Mesendoderm (in vitro differentiated cells): ENCODE results near the gene KAZN.

Experiments used
- DNase-seq: peaks from one replicate; pipeline ENCODE4 v3.0.0; 2013
- H2AK5ac ChIP-seq: 2 replicates; pipeline ENCODE4 v1.6.1; 2013; ENCODE audit warnings: low read length, inconsistent platforms
- H2BK120ac ChIP-seq: 2 replicates; pipeline ENCODE4 v1.6.1; 2013; ENCODE audit warnings: low read depth, mild to moderate bottlenecking, low read length, moderate library complexity, mixed read lengths
- H2BK15ac ChIP-seq: replicated peaks from 2 replicates; pipeline ENCODE4 v1.6.1; 2013; ENCODE audit warnings: low read depth, mild to moderate bottlenecking, moderate library complexity
- H2BK5ac ChIP-seq: 2 replicates; pipeline ENCODE4 v1.6.1; 2013; ENCODE audit warnings: low read length, inconsistent platforms
- H3K18ac ChIP-seq: 2 replicates; pipeline ENCODE4 v1.6.1; 2013; ENCODE audit warnings: mild to moderate bottlenecking, low read length, mixed read lengths
- H3K23ac ChIP-seq: one replicate; pipeline ENCODE4 v1.6.1; 2013; ENCODE audit warnings: low read length
- H3K27ac ChIP-seq: 2 replicates; pipeline ENCODE4 v1.5.1; 2013; ENCODE audit warnings: low read depth, mild to moderate bottlenecking, inconsistent platforms, low read length, moderate library complexity
- H3K27me3 ChIP-seq: 2 replicates; pipeline ENCODE4 v1.6.1; 2013; ENCODE audit warnings: low read length, control low read depth, mild to moderate bottlenecking, inconsistent platforms; ENCODE audit not compliant: insufficient read depth, poor library complexity
- H3K36me3 ChIP-seq: 2 replicates; pipeline ENCODE4 v1.6.1; 2013; ENCODE audit warnings: low read length, inconsistent platforms; ENCODE audit not compliant: control insufficient read depth, insufficient read depth
- H3K4ac ChIP-seq: one replicate; pipeline ENCODE4 v1.6.1; 2013; ENCODE audit warnings: low read depth, mild to moderate bottlenecking, low read length, moderate library complexity
- H3K4me1 ChIP-seq: 2 replicates; pipeline ENCODE4 v1.6.1; 2013; ENCODE audit warnings: low read depth, low read length, inconsistent platforms; ENCODE audit not compliant: control insufficient read depth
- H3K4me2 ChIP-seq: 2 replicates; pipeline ENCODE4 v1.6.1; 2013; ENCODE audit warnings: low read length
- H3K4me3 ChIP-seq: 2 replicates; pipeline ENCODE4 v1.5.1; 2013; ENCODE audit warnings: mild to moderate bottlenecking, low read length
- H3K56ac ChIP-seq: one replicate; pipeline ENCODE4 v1.6.1; 2013; ENCODE audit warnings: low read length
- H3K79me1 ChIP-seq: 2 replicates; pipeline ENCODE4 v1.6.1; 2013; ENCODE audit warnings: low read length, inconsistent platforms
- H3K79me2 ChIP-seq: 2 replicates; pipeline ENCODE4 v1.6.1; 2013; ENCODE audit warnings: mild to moderate bottlenecking, low read length; ENCODE audit not compliant: control insufficient read depth, insufficient read depth
- H3K9ac ChIP-seq: 2 replicates; pipeline ENCODE4 v1.6.1; 2013; ENCODE audit warnings: low read length, inconsistent platforms
- H4K5ac ChIP-seq: one replicate; pipeline ENCODE4 v1.6.1; 2013; ENCODE audit warnings: low read length
- H4K8ac ChIP-seq: one replicate; pipeline ENCODE4 v1.6.1; 2013; ENCODE audit warnings: low read depth, mild to moderate bottlenecking, control low read depth, low read length, moderate library complexity
- WGBS: extraction: QIAGEN DNeasy Blood & Tissue Kit; methylation state at CpG from one replicate; pipeline ENCODE4 v1.1.7; 2013; ENCODE audit warnings: low lambda C conversion rate, missing lambda C conversion rate; ENCODE audit not compliant: insufficient coverage; ENCODE audit errors: extremely low coverage; 5-methylcytosine and 5-hydroxymethylcytosine counted together

The KAZN gene

DNA sequence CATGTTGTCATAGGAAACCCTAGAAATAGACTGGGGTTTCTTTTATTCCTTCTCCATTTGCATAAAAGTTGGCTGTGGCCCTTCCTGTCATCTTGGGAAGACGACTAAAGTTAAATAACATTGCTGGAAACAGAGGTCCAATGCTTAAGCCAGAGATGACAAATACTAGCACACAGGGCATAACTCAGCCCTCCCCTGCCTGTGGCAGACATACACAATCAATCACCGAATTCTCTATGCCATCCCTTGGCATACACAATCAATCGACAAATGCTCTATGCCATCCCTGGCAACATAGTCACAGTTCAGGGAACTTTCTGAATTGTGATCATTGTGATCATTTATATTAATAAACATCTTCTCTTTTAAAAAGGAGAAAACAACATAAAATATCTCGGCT lies 229.4 kb downstream of the KAZN start:
- no peak overlapping the region for H3K27ac ChIP-seq
- H3K27me3 ChIP-seq: no peaks in the 10 kb centered on the region
- no peak overlapping the region for H2BK120ac ChIP-seq
- no peak overlapping the region for H3K4me2 ChIP-seq
- no peak for DNase-seq
- H4K8ac ChIP-seq: no peak overlapping the region
- no peak overlapping the region for H3K23ac ChIP-seq
- H3K56ac ChIP-seq: no peak overlapping the region
- no peak overlapping the region for H2AK5ac ChIP-seq
- peaks cover 2% of the 10 kb centered on the region for H3K79me1 ChIP-seq
- no peak overlapping the region for H3K18ac ChIP-seq
- no peak overlapping the region for H2BK5ac ChIP-seq
- no peak overlapping the region for H3K4ac ChIP-seq
- no peak overlapping the region for H2BK15ac ChIP-seq
- H3K4me3 ChIP-seq: no peak overlapping the region
- H3K4me1 ChIP-seq: no peaks in the 10 kb centered on the region
- H3K9ac ChIP-seq: no peak overlapping the region
- no peaks in the 10 kb centered on the region for H3K36me3 ChIP-seq
- no peaks in the 10 kb centered on the region for H3K79me2 ChIP-seq
- WGBS: no CpG with 5 or more reads among the region's 4 CpGs
- H4K5ac ChIP-seq: no peak overlapping the region

GRCh38 chr1:14828665-14829064 lies 230.2 kb downstream of the KAZN start:
- no peak overlapping the region for H3K4ac ChIP-seq
- WGBS: no CpG with 5 or more reads among the region's 4 CpGs
- H2AK5ac ChIP-seq: no peak overlapping the region
- no peak overlapping the region for H2BK15ac ChIP-seq
- no peaks in the 10 kb centered on the region for H3K4me1 ChIP-seq
- H2BK120ac ChIP-seq: no peak overlapping the region
- H3K4me2 ChIP-seq: no peak overlapping the region
- no peak overlapping the region for H3K56ac ChIP-seq
- DNase-seq: no peak
- H3K79me2 ChIP-seq: no peaks in the 10 kb centered on the region
- H3K27ac ChIP-seq: no peak overlapping the region
- no peaks in the 10 kb centered on the region for H3K36me3 ChIP-seq
- H3K23ac ChIP-seq: peak overlapping the region; percentile 52
- no peak overlapping the region for H3K18ac ChIP-seq
- H3K9ac ChIP-seq: no peak overlapping the region
- no peak overlapping the region for H2BK5ac ChIP-seq
- no peak overlapping the region for H4K5ac ChIP-seq
- no peaks in the 10 kb centered on the region for H3K27me3 ChIP-seq
- no peak overlapping the region for H4K8ac ChIP-seq
- no peak overlapping the region for H3K4me3 ChIP-seq
- peaks cover 2% of the 10 kb centered on the region for H3K79me1 ChIP-seq

- H2AK5ac ChIP-seq: no peak overlapping the region
- no peak for DNase-seq
- H4K5ac ChIP-seq: no peak overlapping the region
- H3K18ac ChIP-seq: no peak overlapping the region
- no peaks in the 10 kb centered on the region for H3K27me3 ChIP-seq
- no peaks in the 10 kb centered on the region for H3K4me1 ChIP-seq
- H3K4me3 ChIP-seq: no peak overlapping the region
- H3K4me2 ChIP-seq: no peak overlapping the region
- H2BK120ac ChIP-seq: no peak overlapping the region
- no peak overlapping the region for H4K8ac ChIP-seq
- no peak overlapping the region for H3K56ac ChIP-seq
- no peak overlapping the region for H2BK15ac ChIP-seq
- H3K9ac ChIP-seq: no peak overlapping the region
- WGBS: no CpG with 5 or more reads among the region's 5 CpGs
- no peak overlapping the region for H2BK5ac ChIP-seq
- H3K4ac ChIP-seq: no peak overlapping the region
- no peak overlapping the region for H3K27ac ChIP-seq
- H3K79me1 ChIP-seq: no peaks in the 10 kb centered on the region
- H3K36me3 ChIP-seq: no peaks in the 10 kb centered on the region
- H3K23ac ChIP-seq: no peak overlapping the region
- H3K79me2 ChIP-seq: no peaks in the 10 kb centered on the region
These were observed 237.2 kb downstream of the KAZN start for GRCh38 chr1:14835725-14836124.

DNA sequence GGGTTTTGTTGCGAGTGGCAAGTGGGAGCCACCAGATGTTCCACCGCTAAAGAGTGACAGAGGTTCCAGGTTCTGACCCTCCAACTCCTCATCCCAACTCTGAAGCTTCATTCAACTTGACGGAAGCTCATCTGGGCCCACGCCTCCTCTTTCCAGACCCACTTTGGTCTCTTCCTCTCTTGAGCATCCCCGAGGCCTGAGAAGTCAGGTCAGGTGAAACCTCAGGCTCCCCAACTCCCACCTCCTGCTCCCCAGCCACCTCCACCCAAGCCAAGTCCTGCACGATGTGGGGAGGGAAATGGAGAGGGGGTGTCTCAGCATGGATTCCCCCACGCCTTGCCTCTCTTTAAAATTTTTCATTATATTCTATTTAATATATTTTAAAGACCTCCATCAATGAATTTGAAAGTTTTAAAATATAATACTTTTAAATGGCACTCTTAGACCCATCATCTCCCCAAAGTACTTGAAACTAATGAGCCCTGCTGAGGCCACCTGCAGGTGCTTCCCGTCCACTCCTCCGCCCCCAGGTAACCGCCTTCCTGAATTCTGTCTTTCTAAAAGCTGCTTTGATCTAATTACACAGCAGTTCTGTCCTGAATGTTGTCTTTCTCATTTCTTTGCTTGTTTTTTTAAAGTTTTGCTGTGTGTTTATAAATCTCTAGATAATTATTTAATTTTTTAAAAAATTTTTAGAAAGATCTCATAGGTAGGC lies 238.1 kb downstream of the KAZN start:
- Histone ChIP-seq H3K27ac (no peak overlapping the region), H2BK15ac (no peak overlapping the region), H3K23ac (no peak overlapping the region), H3K18ac (no peak overlapping the region), H3K4me1 (no peaks in the 10 kb centered on the region), H3K27me3 (no peaks in the 10 kb centered on the region), H3K4ac (no peak overlapping the region), H3K79me2 (no peaks in the 10 kb centered on the region), H2BK5ac (no peak overlapping the region), H3K9ac (no peak overlapping the region), H3K4me2 (no peak overlapping the region), H3K56ac (peak overlapping the region; percentile 25), H2BK120ac (no peak overlapping the region), H3K4me3 (no peak overlapping the region), H3K79me1 (no peaks in the 10 kb centered on the region), H3K36me3 (no peaks in the 10 kb centered on the region), H2AK5ac (no peak overlapping the region), H4K5ac (no peak overlapping the region), H4K8ac (no peak overlapping the region)
- no CpG with 5 or more reads among the region's 10 CpGs for WGBS
- DNase-seq: no peak

- Histone ChIP-seq H3K4me2 (no peak overlapping the region), H3K18ac (no peak overlapping the region), H3K4me1 (no peaks in the 10 kb centered on the region), H2BK120ac (no peak overlapping the region), H3K36me3 (no peaks in the 10 kb centered on the region), H2BK15ac (no peak overlapping the region), H3K79me1 (no peaks in the 10 kb centered on the region), H3K56ac (no peak overlapping the region), H4K8ac (no peak overlapping the region), H3K27ac (no peak overlapping the region), H4K5ac (no peak overlapping the region), H2BK5ac (no peak overlapping the region), H3K27me3 (no peaks in the 10 kb centered on the region), H3K4ac (no peak overlapping the region), H3K4me3 (no peak overlapping the region), H3K23ac (no peak overlapping the region), H3K9ac (no peak overlapping the region), H3K79me2 (no peaks in the 10 kb centered on the region), H2AK5ac (no peak overlapping the region)
- WGBS: no CpG with 5 or more reads among the region's 7 CpGs
- DNase-seq: no peak
These were observed 241.9 kb downstream of the KAZN start for GRCh38 chr1:14840374-14840773.

GRCh38 chr1:14841456-14841855 lies 243.0 kb downstream of the KAZN start:
- Histone ChIP-seq H3K79me2 (no peaks in the 10 kb centered on the region), H3K18ac (no peak overlapping the region), H3K27ac (no peak overlapping the region), H3K79me1 (no peaks in the 10 kb centered on the region), H3K4me2 (no peak overlapping the region), H3K56ac (no peak overlapping the region), H2AK5ac (no peak overlapping the region), H3K23ac (no peak overlapping the region), H3K4me3 (no peak overlapping the region), H3K36me3 (no peaks in the 10 kb centered on the region), H2BK5ac (no peak overlapping the region), H3K9ac (no peak overlapping the region), H3K27me3 (no peaks in the 10 kb centered on the region), H2BK15ac (no peak overlapping the region), H3K4ac (no peak overlapping the region), H3K4me1 (no peaks in the 10 kb centered on the region), H4K5ac (no peak overlapping the region), H2BK120ac (no peak overlapping the region), H4K8ac (no peak overlapping the region)
- no peak for DNase-seq
- no CpG with 5 or more reads among the region's 2 CpGs for WGBS
